Loucy (cell line): ENCODE data around the gene SUPT20HL2.

Experiments
- EZH2phosphoT487 ChIP-seq: fragments of 200-600 bp; IDR thresholded peaks from 2 replicates; pipeline ENCODE4 v1.6.1; 2018; ENCODE audit warnings: antibody characterized with exemption, mild to moderate bottlenecking, moderate library complexity, borderline replicate concordance
- TF ChIP-seq, protein P1 (sequence below): fragments of 200-600 bp; sonication (generic); conservative IDR thresholded peaks from 2 replicates; pipeline ENCODE4 v1.5.1; 2014; ENCODE audit warnings: mild to moderate bottlenecking, antibody characterized with exemption, low read length

DNA sequence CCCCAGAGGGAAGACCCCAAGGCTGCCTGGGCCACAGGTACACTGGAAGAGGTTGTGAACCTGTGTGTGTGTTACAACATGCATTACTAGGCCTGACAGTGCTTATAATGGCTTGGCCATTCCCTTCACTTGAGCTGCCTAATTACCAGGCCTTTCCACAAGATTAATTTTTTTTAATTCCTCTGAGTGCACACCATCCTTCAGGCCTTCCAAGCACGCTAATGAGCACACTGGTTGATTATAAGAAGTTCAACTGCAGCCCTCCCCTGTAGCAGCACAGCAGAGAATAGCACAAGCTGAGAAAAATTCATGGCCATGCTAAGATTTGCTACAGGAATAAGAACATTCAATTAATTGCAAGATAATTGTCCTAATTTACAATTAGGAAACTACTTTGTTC is 2.2 kb upstream of the SUPT20HL2 start:
- TF ChIP-seq, protein P1, sequence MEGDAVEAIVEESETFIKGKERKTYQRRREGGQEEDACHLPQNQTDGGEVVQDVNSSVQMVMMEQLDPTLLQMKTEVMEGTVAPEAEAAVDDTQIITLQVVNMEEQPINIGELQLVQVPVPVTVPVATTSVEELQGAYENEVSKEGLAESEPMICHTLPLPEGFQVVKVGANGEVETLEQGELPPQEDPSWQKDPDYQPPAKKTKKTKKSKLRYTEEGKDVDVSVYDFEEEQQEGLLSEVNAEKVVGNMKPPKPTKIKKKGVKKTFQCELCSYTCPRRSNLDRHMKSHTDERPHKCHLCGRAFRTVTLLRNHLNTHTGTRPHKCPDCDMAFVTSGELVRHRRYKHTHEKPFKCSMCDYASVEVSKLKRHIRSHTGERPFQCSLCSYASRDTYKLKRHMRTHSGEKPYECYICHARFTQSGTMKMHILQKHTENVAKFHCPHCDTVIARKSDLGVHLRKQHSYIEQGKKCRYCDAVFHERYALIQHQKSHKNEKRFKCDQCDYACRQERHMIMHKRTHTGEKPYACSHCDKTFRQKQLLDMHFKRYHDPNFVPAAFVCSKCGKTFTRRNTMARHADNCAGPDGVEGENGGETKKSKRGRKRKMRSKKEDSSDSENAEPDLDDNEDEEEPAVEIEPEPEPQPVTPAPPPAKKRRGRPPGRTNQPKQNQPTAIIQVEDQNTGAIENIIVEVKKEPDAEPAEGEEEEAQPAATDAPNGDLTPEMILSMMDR, result no peak
- TF ChIP-seq EZH2phosphoT487, result no peak
